Suprapubic skin (tissue), 4 donors: Measurements from ENCODE around the gene ATP2A2.

Source experiments
- POLR2A ChIP-seq, 2 donors: fragments of 450-650 bp; IDR thresholded peaks; one replicate each; pipeline ENCODE4 v1.6.1; 2017; ENCODE audit warnings: antibody characterized with exemption in 2 of 2, mild to moderate bottlenecking in 2 of 2, moderate library complexity in 2 of 2
- POLR2AphosphoS5 ChIP-seq, 3 donors: sonication (generic); formaldehyde crosslinking; IDR thresholded peaks; one replicate each; pipeline ENCODE4 v1.6.1; 2017; ENCODE audit warnings: antibody characterized with exemption in 3 of 3

DNA sequence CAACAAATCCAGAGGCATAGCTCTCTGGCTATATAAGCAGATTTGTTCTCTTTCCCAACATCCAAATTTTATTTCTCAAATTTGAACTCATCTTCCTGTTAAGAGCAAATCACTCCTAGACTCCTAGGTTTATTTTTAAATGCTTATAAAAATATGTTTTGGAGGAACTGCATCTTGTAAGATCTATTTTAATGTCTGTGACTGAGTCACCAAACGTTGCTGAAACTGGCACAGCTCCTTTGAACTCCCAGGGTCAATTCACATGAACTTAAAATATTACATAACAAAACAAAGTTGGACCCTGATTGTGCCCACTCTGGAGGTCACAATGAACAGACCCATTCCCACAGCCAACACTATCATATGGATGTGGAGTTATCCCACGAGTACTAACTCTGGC is 98.6 kb downstream of the ATP2A2 start:
- TF ChIP-seq POLR2AphosphoS5 (IDR thresholded peaks at IDR 0.05): no peak
- no peak for TF ChIP-seq POLR2A (IDR thresholded peaks at IDR 0.05)
